NCI-H1436 treated with DMSO at 0.1 percent for 48 hours (cell line): ENCODE results near the gene SUSD3.

Experiments used
- DNase-seq: peaks from one replicate; lab custom pipeline; 2025; lab: John Stamatoyannopoulos, UW

The SUSD3 gene

DNA sequence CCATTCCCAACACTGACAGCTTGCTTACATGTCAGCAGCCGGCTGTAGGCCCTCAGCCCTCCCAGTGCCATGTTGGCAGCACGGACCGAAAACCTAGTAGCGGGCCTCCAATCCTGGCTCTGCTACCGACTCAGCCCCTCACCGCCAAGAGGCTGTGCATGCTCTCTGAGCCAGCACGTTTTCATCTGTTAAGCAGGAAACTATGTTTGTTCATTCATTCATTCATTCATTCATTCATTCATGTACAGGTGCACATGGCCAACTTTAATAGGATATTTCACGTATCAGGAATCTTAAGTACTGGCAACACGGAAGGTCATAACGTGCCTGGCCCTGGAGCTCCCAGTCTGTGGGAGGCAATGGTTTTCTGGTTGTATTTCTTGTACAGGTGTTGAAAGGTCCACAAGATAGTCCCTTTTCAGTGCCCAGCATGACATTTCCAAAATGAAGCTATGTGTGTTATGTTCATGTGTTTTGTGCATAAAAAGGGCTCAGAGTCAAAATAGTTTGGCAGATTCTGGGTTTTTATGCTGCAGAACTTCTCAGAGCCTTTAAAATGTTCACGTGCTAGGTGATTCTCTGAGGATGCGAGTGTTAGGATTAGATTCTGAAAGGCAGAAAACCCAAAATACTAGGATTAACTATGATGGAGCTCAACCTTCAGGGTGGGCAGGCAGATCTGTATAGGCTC lies 17.7 kb downstream of the SUSD3 start:
- no peak for DNase-seq

GRCh38 chr9:93076792-93077128 lies 18.3 kb downstream of the SUSD3 start:
- DNase-seq = no peak

DNA sequence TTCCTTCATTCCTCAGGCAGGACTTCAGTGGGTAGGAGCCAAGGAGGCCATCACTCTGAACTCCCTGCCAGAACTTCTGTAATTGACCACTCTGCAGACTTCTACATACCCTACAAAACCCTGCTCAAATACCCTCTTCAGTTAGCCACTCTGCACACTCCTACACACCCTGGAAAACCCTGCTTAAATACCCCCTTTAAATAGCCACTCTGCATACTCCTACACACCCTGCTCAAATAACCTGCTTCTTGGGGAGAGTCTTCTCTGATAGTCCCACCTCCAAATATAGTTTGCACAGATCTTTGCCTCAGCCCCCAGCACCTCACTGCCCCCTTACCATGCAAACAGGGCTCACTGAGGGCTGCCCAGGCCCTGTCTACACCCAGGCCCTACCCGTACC lies 18.9 kb downstream of the SUSD3 start:
- DNase-seq = no peak

GRCh38 chr9:93077811-93078210 lies 19.3 kb downstream of the SUSD3 start:
- no peak for DNase-seq

GRCh38 chr9:93079371-93079770 lies 20.9 kb downstream of the SUSD3 start:
- no peak for DNase-seq

DNA sequence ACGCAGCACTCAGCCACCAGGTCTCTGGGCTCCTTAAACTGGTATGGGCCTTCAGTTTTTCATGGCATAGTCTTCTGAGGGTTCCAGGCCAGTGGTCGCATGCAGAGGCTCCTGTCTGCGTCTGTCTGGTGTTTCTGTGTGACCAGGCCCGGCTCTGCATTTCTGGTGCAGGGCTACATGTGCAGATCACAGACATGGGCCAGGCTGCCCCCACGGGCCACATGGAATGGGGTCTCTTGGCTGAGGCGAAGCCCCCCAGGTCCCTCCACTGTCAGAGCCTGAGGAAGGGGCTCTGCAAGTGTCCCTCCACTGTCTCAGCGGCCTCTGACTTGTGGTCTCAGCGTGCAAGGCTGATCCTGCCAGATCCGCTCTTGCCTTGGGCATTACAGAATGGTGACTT lies 21.9 kb downstream of the SUSD3 start:
- no peak for DNase-seq

DNA sequence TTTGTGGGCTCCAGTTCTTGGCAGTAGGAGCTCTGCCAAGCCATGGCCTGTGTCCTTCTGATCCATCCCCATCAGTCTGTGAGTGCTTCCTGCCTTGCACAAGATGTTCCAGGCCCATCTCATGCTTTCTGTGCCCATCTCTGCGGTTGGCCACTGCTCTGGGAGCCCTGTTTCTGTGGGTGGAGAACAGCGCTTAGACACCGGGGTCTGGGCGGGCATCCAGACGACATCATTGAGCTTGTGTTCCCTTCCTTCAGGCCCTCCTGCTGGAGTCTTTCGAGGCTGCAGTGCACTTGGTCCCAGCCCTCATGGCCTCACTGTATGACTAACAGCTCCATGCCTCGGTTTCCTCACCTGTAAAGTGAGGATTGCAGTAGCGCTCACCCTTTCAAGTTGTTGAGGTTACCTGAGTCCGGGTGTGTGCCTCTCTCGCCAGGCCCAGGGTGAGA lies 22.6 kb downstream of the SUSD3 start:
- DNase-seq = no peak

DNA sequence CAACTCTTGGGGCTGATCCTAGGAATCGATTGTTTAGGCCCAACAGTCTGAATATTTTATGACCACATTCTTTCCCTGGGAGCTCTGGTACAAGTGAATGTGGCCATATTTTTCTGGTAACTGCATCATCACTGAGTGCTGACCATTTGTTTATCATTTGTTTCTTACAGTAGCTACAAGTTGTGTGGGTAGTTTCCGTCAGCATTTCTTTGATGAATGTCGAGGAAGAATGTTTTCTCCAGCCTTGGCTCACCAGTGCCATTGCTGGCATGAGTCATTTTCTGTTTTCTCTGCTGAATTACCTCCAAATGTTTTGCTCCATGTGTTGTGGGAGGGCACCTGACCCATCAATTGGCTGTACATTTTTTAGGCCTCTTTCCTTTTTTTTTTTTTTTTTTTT lies 23.4 kb downstream of the SUSD3 start:
- no peak for DNase-seq

GRCh38 chr9:93082841-93083411 lies 24.4 kb downstream of the SUSD3 start:
- DNase-seq = no peak

DNA sequence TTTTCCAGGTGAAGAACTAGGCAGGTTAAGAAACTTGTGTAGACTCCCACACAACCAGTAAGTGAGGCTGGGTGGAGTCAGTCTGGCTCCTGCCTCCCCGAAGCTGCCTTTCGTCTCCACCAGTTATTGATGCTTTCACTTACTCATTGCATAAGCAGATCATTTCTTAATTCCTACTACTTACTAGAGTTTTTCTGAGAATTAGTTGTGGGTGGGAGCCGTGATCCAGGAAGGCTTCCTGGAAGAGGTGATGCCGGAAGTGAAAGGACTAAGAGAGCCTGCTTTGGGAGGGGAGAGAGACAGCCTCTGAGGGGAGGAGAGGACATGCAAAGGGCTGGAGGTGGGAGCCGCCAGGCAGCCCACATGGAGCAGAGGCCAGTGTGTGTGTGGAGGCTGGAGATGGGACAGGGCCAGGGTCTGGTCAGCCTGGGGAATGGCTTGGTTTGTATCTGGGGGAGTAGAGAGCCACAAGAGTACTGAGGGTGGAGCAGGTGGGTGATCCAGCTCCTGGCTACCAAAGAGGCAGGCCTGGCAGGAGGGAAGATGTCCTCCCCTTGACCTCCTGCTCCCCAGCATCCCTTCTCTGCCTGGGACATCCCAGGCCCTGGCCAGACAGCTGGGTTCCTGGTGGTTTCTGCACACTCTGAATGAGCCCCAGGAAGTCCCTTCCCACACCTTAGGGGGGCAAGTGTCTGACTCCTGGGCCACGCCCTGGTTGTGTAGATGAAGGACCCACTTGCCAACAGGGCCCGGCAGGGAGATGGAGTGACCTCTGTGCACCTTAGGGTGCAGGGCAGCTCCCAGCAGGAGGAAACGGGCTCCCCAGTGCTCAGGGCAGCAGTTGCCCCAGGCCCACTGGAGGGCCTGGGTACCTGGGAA lies 25.3 kb downstream of the SUSD3 start:
- DNase-seq = no peak

GRCh38 chr9:93084471-93084881 lies 26.0 kb downstream of the SUSD3 start:
- DNase-seq = no peak

GRCh38 chr9:93085676-93086075 lies 27.2 kb downstream of the SUSD3 start:
- DNase-seq = no peak

DNA sequence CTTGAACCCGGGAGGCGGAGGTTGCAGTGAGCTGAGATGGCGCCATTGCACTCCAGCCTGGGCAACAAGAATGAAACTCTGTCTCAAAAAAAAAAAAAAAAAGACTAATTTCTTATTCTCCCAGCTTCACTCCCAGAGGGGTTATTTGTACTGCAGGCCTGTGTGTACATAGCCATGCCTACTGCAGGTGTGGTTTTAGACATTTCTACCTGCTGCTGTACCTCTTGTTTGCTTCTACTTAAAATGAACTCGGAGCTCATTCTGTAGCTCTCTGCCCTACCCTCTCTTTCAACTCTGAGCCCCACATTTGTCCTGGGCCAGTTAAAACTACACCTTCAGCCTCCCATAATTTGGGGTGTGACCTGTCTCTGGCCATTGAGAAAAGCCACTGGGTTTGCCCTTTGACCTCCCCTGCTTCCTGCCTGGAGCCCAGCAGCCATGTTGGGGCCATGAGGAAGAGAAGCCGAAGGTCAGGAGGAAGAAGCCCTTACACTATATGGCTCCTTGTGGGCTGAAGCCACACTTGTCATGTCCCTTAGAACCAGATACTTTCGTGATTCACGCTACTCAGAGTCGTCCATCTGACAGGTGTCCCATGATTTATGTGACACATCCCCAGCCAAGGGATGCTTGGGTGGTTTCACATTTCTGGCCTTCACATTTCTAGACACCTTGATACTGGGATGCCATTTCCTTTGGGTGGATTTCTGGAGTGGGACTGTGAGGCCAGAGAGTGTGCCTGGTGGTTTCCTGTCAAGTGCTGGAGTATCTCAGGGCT lies 28.1 kb downstream of the SUSD3 start:
- DNase-seq = no peak

DNA sequence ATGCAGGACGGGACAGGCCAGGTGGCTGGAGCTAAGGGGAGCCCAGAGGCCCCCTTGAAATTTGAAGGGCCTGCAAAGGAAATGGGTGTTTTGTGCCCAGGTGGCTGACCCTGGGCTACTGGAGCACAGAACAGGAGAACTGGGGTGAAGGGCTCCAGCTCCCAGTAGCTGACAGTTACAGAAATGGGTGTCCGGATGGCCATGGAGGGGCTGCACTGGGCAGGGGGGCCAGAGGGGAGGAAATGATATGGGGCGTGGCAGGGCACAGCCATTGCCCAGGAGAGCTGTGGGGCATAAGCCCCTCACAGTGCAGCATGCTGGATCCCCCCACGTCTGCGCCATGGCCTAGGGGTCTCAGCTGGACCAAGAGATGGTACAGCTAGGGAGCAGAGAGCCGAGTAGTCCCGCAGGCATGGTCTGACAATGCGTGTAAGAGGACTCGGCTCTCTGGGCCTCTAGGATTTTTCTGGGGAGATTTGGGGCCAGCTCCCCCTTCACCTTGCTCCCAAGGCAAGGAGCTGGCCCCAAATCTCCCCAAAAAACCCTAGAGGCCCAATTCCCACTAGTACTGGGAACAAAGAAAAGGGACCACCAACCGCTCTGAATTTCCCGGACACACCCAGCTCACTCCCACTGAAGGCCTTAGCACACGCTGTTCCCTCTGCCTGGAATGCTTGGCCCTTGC lies 29.6 kb downstream of the SUSD3 start:
- DNase-seq = no peak

DNA sequence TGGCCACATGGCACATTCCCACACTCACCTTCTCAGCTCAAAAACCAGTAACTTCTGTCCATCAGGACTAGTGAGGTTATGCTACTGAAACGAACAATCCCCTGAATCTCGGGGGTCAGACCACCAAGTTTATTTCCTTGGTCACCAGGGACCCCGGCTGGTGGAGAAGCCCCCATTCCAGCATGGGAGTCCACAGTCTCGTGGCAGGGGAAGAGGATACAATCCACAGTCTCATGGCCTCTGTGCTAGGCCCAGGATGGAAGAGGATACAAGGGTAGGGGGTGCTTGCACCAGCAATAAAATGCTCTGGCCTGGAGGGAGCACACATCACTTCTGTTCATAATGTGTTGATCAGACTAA lies 30.1 kb downstream of the SUSD3 start:
- DNase-seq = no peak

DNA sequence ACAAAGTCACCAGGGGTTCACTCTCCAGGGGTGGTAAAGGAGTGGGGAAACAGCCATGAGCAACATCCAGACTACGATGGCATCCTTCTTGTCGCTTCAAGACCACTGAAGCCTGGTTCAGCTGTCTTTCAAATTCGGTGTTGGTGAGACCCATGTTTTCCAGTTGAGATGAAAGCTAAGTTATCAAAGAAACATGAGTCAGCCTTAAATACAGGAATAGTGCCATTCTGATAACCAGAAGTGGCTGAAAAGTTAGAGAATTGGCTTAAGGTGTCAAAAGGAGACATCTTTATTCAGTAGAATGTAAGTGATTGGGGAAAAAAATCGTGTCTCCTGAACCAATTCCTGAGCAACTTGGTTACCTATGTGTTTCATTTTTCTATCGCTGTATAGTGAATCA lies 30.5 kb downstream of the SUSD3 start:
- no peak for DNase-seq

DNA sequence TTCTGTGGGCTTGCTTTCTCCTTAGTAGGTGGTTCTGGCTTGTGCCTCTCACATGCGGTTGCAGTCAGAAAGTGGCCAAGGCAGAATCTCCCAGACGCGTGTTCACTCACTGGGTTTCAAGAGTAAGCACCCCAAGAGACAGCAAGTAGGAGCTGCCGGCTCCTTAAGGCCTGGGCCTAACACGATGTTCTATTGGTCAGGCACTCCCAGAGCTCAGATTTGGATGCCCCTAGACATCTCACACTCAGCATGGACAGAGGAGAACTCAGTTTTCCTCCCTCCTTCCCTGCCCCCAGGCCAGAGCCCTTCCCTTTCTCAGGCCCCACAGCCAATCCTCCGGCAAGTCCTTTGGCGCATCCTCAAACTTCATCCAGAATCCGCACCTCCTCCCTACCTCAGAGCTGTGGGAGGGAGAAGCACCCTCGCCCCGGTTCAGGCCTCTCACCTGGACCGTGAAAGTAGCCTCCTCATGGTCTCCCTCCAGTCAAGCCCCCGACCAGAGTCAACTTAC lies 31.0 kb downstream of the SUSD3 start:
- no peak for DNase-seq

DNA sequence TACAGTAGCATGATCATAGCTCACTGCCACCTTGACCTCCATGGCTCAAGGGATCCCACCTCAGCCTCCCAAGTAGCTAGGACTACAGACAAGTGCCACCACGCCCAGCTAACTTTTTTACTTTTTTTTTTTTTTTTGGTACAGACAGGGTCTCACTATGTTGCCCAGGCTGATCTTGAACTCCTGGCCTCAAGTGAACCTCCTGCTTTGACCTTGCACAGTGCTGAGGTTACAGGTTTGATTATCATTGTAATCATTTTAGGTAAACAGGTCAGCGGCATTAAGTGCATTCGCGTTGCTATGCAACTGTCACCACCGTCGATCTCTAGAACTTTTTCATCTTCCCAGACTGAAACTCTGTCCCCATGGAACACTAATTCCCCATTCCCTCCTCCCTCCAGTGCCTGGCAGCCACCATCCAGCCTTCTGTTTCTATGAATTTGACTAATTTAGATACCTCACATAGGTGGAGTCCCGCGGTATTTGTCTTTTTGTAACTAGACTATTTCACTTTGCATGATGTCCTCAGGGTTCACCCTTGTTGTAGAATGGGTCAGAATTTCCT lies 31.7 kb downstream of the SUSD3 start:
- no peak for DNase-seq

DNA sequence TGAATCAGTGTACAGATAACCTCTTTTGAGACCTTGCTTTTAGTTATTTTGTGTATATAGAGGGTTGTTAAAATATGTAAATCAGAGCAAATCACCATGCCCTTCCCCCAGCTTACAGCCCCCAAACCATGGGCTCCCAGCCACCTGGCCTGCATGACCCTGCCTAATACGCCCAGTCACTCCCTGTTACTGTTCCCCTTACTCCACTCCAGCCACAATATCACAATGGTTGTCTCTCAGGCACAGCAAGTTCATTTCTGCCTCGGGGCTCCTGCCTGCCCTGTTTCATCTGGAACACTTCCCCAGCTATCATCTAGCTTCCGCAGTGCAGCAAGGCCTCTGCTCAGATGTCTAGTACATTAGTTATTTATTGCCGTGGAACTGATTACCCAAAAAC lies 32.6 kb downstream of the SUSD3 start:
- no peak for DNase-seq

- DNase-seq = no peak
Observed at GRCh38 chr9:93091453-93092081, 33.1 kb downstream of the SUSD3 start.
